Tibial nerve (tissue), 4 donors: ENCODE measurements around the gene PARD3B. TPM values are rescaled to one million over a fixed set of nuclear protein-coding genes. Genes with fewer than 3 reads are reported as not detected.

Source experiments
- DNase-seq, 2 donors: peaks; one replicate each; pipeline ENCODE4 v3.0.0-alpha.2; 2019; ENCODE audit warnings: low spot score in 2 of 2
- H3K27ac ChIP-seq, 4 donors: fragments of 200-600 bp; sonication (generic) in 3 of 4; one replicate each; pipeline ENCODE4 v1.5.1; 2017 to 2019; ENCODE audit warnings: mild to moderate bottlenecking in 1 of 4
- H3K27me3 ChIP-seq, 2 donors: fragments of 200-600 bp; sonication (generic) in 1 of 2; one replicate each; pipeline versions ENCODE4 v1.5.1 to v1.6.0; 2017 to 2019
- H3K36me3 ChIP-seq, 3 donors: fragments of 200-600 bp; sonication (generic); one replicate each; pipeline ENCODE4 v1.5.1; 2018 to 2019
- H3K4me1 ChIP-seq, 4 donors: fragments of 200-600 bp; sonication (generic) in 3 of 4; one replicate each; pipeline ENCODE4 v1.5.1; 2017 to 2019
- H3K4me3 ChIP-seq, 4 donors: fragments of 200-600 bp; sonication (generic) in 3 of 4; one replicate each; pipeline ENCODE4 v1.5.1; 2017 to 2019; ENCODE audit warnings: mild to moderate bottlenecking in 1 of 4, moderate library complexity in 1 of 4
- H3K9me3 ChIP-seq, 4 donors: fragments of 200-600 bp; sonication (generic) in 3 of 4; one replicate each; pipeline ENCODE4 v1.5.1; 2017 to 2019
- EP300 ChIP-seq, 2 donors: sonication (generic); formaldehyde crosslinking; IDR thresholded peaks; one replicate each; pipeline ENCODE4 v1.6.1; 2017; ENCODE audit warnings: antibody characterized with exemption in 2 of 2, mild to moderate bottlenecking in 1 of 2
- POLR2A ChIP-seq, 2 donors: fragments of 450-650 bp; IDR thresholded peaks; one replicate each; pipeline ENCODE4 v1.6.1; 2017; ENCODE audit warnings: antibody characterized with exemption in 2 of 2, mild to moderate bottlenecking in 2 of 2, moderate library complexity in 2 of 2
- WGBS, 2 donors: methylation state at CpG; one replicate each; pipeline ENCODE4 v1.1.5; 2018; 5-methylcytosine and 5-hydroxymethylcytosine counted together
- total RNA-seq, 4 donors: library from RNA; depleted of rRNA; stranded (reverse); fragments of >200 nt; gene quantifications; one replicate each; pipeline ENCODE4 v1.1.0, GENCODE V29; 2016
- TF ChIP-seq, protein P1 (sequence below), 5 experiments: fragments of 200-600 bp in 3 of 5; fragments of 450-650 bp in 2 of 5; sonication (generic) in 3 of 5; IDR thresholded peaks; one replicate each; pipeline ENCODE4 v1.5.1; 2016 to 2019; ENCODE audit warnings: antibody characterized with exemption in 5 of 5, mild to moderate bottlenecking in 3 of 5, moderate library complexity in 2 of 5

The PARD3B gene
- total RNA-seq, 4 donors from 2014 or later, result 47.4 to 101 (median 64.8) TPM

DNA sequence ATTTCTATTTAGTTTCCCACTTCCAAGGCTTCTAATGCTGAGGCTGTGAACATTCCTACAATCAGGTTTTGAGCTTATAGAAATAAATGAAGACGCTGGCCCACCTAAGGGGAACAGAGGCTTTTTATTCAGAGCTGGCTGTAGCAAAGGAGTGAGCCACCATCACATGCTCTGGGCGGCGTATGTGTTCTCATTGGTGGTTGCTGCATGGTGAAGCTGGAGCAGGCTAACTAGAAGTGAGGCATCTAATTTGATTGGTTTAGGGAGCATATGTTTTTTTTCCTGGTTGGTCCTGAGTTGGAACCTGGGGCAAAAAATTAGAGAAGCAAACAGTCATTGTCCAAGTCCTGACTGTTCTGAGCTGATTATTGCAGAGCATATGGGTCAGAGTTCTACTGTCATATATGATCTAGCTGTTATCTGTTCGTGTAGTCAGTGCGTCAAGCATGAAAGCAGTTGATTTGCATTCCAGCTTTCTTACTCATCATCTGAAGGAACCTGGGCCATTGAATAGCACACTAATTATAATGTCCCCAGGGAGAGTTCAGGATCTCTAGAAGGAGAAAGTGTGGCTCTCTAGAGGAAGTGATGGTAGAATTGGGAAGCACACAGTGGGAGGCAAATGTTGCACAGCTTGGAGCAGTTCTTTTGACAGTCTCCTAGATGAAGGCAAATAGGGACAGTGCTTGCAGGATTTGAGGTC, 279.6 kb downstream of the PARD3B start:
- H3K9me3 ChIP-seq, result peaks cover 0 to 5% (median 0%) of the 10 kb centered on the region in 4 donors
- no peaks in the 10 kb centered on the region for H3K27me3 ChIP-seq
- no peaks in the 10 kb centered on the region for H3K36me3 ChIP-seq
- 79 to 91% methylated on average over 5 of the region's 5 CpGs for WGBS, 2 donors
- DNase-seq, result no peak
- no peak overlapping the region for H3K4me3 ChIP-seq
- peaks cover 0 to 12% (median 0%) of the 10 kb centered on the region in 4 donors for H3K4me1 ChIP-seq
- H3K27ac ChIP-seq, result no peak overlapping the region
- TF ChIP-seq EP300 (IDR thresholded peaks at IDR 0.05) (no peak), POLR2A (IDR thresholded peaks at IDR 0.05) (no peak)
- TF ChIP-seq, protein P1, sequence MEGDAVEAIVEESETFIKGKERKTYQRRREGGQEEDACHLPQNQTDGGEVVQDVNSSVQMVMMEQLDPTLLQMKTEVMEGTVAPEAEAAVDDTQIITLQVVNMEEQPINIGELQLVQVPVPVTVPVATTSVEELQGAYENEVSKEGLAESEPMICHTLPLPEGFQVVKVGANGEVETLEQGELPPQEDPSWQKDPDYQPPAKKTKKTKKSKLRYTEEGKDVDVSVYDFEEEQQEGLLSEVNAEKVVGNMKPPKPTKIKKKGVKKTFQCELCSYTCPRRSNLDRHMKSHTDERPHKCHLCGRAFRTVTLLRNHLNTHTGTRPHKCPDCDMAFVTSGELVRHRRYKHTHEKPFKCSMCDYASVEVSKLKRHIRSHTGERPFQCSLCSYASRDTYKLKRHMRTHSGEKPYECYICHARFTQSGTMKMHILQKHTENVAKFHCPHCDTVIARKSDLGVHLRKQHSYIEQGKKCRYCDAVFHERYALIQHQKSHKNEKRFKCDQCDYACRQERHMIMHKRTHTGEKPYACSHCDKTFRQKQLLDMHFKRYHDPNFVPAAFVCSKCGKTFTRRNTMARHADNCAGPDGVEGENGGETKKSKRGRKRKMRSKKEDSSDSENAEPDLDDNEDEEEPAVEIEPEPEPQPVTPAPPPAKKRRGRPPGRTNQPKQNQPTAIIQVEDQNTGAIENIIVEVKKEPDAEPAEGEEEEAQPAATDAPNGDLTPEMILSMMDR (IDR thresholded peaks at IDR 0.05), result no peak

DNA sequence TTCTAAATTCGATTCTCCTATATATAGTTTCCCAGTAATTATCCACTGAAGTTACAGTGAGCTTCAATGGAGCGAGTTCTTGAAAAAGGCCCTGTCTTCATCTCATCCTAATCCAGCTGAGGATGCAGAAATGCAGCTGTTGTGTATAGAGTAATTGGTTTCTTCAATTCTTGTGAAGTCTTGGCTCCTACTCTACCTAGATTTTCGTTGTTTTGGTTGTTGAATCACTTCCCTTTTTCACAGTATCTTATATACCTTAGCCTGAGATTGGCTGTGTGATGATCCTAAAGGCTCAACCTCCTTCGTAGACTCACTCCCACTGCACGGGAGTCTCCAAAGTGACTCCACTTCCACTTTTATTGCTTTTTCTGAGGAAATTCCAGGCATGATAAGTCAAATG, 280.4 kb downstream of the PARD3B start:
- WGBS, 2 donors, result 92 to 96% methylated on average over 5 of the region's 5 CpGs
- H3K36me3 ChIP-seq, result no peaks in the 10 kb centered on the region
- peaks cover 0 to 12% (median 0%) of the 10 kb centered on the region in 4 donors for H3K4me1 ChIP-seq
- peaks cover 0 to 5% (median 0%) of the 10 kb centered on the region in 4 donors for H3K9me3 ChIP-seq
- TF ChIP-seq, protein P1 (IDR thresholded peaks at IDR 0.05), result no peak
- TF ChIP-seq EP300 (IDR thresholded peaks at IDR 0.05) (no peak), POLR2A (IDR thresholded peaks at IDR 0.05) (no peak)
- H3K27me3 ChIP-seq, result no peaks in the 10 kb centered on the region
- no peak overlapping the region for H3K4me3 ChIP-seq
- H3K27ac ChIP-seq, result no peak overlapping the region
- no peak for DNase-seq

DNA sequence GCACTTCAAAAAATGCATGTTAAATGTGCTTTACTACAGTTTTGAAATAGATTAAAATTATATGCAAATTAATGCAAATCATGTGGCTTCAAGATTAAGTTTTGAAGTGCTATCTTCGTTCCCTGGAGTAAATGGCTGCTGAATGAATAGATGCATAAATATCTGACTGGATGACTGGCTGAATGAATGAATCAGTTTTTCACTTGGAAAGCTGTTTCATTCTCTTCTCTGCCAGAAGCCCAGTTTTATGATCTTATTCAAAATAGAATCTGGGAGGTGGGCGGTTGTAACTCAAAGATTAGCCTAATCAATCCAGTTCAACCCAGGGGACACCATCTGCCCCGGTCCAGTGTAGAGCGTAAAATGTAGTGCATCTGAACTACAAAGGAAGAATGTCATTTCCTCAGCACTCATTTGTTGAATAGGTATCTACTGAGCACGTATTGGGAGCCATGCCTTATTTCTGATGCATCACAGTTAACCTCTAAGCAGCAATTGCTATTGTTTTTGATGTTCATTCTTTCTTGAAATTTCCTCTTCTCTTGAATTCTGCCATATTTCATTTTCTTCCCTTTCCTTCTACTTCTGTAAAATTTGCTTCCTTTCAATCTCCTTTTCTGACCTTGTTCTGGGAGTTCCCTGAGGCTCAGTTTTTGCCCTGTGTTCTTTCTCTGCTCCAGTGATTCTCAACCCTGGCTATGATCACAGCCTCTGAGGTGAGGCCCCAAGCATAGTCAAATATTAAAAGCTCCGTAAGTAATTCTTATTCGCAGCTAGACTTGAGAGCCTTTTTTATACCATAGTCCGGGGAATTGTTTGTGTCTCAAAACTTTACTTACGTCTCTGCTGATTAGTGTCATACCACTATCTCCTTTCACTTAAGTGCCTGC, 282.7 kb downstream of the PARD3B start:
- no peaks in the 10 kb centered on the region for H3K9me3 ChIP-seq
- 78 to 79% methylated on average over 9 of the region's 9 CpGs for WGBS, 2 donors

DNA sequence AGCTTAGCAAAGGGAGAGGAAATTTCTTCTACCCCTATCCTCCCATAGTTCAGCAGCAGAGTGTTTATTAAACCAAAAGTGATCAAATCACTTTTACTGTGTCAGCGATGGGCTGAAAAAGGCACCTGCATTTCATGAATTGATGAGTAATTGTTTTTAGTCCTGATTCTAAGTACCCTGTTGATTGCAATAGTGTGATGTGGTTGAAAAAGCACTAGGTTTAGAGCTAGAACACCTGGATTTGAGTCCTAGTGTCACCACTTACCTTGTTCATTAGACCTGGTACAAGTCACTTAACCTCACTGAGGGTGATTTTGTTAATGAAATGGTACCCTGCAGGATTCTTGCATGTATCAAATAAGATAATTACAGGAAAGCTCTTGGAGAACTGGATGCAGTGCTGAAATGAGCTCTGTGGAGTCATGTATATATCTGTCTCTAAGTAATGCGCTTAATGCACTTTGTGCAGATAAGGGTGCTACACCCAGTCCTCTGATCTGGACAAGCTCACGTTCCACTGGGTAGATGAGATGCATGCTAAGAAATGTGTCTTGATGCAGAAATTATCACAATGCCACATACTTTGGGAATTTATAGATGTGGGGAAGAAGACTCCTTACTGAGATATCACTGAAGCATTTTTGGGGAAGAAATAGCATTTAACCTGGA, 289.6 kb downstream of the PARD3B start:
- H3K27me3 ChIP-seq, result no peaks in the 10 kb centered on the region
- H3K9me3 ChIP-seq, result no peaks in the 10 kb centered on the region
- DNase-seq, result no peak
- 95 to 100% methylated on average over 3 of the region's 3 CpGs for WGBS, 2 donors
- H3K27ac ChIP-seq, result no peak overlapping the region
- no peaks in the 10 kb centered on the region for H3K36me3 ChIP-seq
- TF ChIP-seq POLR2A (IDR thresholded peaks at IDR 0.05), result no peak
- no peak for TF ChIP-seq EP300 (IDR thresholded peaks at IDR 0.05)
- TF ChIP-seq, protein P1 (IDR thresholded peaks at IDR 0.05), result no peak
- H3K4me3 ChIP-seq, result no peak overlapping the region
- H3K4me1 ChIP-seq, result no peaks in the 10 kb centered on the region

More for the DNA sequence above, 282.7 kb downstream of the PARD3B start:
- TF ChIP-seq POLR2A (IDR thresholded peaks at IDR 0.05) (no peak), EP300 (IDR thresholded peaks at IDR 0.05) (no peak)
- TF ChIP-seq, protein P1 (IDR thresholded peaks at IDR 0.05), result no peak
- Histone ChIP-seq H3K27ac (no peak overlapping the region), H3K4me3 (no peak overlapping the region), H3K27me3 (no peaks in the 10 kb centered on the region), H3K36me3 (no peaks in the 10 kb centered on the region), H3K4me1 (peaks cover 0 to 12% (median 0%) of the 10 kb centered on the region in 4 donors)
- no peak for DNase-seq
